ENCODE measurements around the gene NUAK2.
A peak's percentile ranks its signal among the peaks of the same experiment; 100 is the strongest.
"Not testable (repeated sequence)": the region's sequence is repeated elsewhere in the genome, so short reads cannot be mapped to it uniquely, and the experiment has no call there.

Gene NUAK2

GRCh38 chr1:205297546-205298177 lies 23.9 kb downstream of the NUAK2 start:
- DNase-seq (ENCODE audit: low spot score), result not testable (repeated sequence)

- DNase-seq (ENCODE audit: low spot score), result no peak
Observed at GRCh38 chr1:205296154-205296553, 25.4 kb downstream of the NUAK2 start.

GRCh38 chr1:205294934-205295333 lies 26.6 kb downstream of the NUAK2 start:
- no peak for DNase-seq (ENCODE audit: low spot score)

GRCh38 chr1:205294175-205294917 lies 27.2 kb downstream of the NUAK2 start:
- peak; percentile 83 for DNase-seq (ENCODE audit: low spot score)

GRCh38 chr1:205293350-205294074 lies 28.0 kb downstream of the NUAK2 start:
- DNase-seq (ENCODE audit: low spot score), result no peak

GRCh38 chr1:205291596-205291995 lies 29.9 kb downstream of the NUAK2 start:
- DNase-seq (ENCODE audit: low spot score), result no peak

GRCh38 chr1:205287767-205288559 lies 33.6 kb downstream of the NUAK2 start:
- no peak for DNase-seq (ENCODE audit: low spot score)

GRCh38 chr1:205287076-205287475 lies 34.5 kb downstream of the NUAK2 start:
- no peak for DNase-seq (ENCODE audit: low spot score)

- DNase-seq (ENCODE audit: low spot score), result no peak
Observed at GRCh38 chr1:205286335-205286950, 35.1 kb downstream of the NUAK2 start.

- no peak for DNase-seq (ENCODE audit: low spot score)
Observed at GRCh38 chr1:205285381-205286101, 36.0 kb downstream of the NUAK2 start.

GRCh38 chr1:205284420-205285144 lies 37.0 kb downstream of the NUAK2 start:
- peak; percentile 99 for DNase-seq (ENCODE audit: low spot score)

GRCh38 chr1:205283270-205284147 lies 38.0 kb downstream of the NUAK2 start:
- DNase-seq (ENCODE audit: low spot score), result no peak

GRCh38 chr1:205280666-205281395 lies 40.7 kb downstream of the NUAK2 start:
- DNase-seq (ENCODE audit: low spot score), result not testable (repeated sequence)

GRCh38 chr1:205279986-205280385 lies 41.6 kb downstream of the NUAK2 start:
- DNase-seq (ENCODE audit: low spot score), result no peak

- DNase-seq (ENCODE audit: low spot score), result no peak
Observed at GRCh38 chr1:205276689-205277065, 44.9 kb downstream of the NUAK2 start.

- DNase-seq (ENCODE audit: low spot score), result no peak
Observed at GRCh38 chr1:205275916-205276688, 45.4 kb downstream of the NUAK2 start.

- no peak for DNase-seq (ENCODE audit: low spot score)
Observed at GRCh38 chr1:205275133-205275532, 46.4 kb downstream of the NUAK2 start.

Data from AG08395 (cell line).